ENCODE results near the gene GPR22.

GPR22 gene

GRCh38 chr7:107441581-107442422, 28.1 kb upstream of the GPR22 start:
- no peak for TF ChIP-seq ZFX (IDR thresholded peaks at IDR 0.05; ENCODE audit: borderline replicate concordance)
- TF ChIP-seq, protein P1, sequence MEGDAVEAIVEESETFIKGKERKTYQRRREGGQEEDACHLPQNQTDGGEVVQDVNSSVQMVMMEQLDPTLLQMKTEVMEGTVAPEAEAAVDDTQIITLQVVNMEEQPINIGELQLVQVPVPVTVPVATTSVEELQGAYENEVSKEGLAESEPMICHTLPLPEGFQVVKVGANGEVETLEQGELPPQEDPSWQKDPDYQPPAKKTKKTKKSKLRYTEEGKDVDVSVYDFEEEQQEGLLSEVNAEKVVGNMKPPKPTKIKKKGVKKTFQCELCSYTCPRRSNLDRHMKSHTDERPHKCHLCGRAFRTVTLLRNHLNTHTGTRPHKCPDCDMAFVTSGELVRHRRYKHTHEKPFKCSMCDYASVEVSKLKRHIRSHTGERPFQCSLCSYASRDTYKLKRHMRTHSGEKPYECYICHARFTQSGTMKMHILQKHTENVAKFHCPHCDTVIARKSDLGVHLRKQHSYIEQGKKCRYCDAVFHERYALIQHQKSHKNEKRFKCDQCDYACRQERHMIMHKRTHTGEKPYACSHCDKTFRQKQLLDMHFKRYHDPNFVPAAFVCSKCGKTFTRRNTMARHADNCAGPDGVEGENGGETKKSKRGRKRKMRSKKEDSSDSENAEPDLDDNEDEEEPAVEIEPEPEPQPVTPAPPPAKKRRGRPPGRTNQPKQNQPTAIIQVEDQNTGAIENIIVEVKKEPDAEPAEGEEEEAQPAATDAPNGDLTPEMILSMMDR (IDR thresholded peaks at IDR 0.05): no peak
- no peak overlapping the region for H3K27ac ChIP-seq

- TF ChIP-seq, protein P1 (IDR thresholded peaks at IDR 0.05): no peak
- TF ChIP-seq ZFX (IDR thresholded peaks at IDR 0.05; ENCODE audit: borderline replicate concordance): no peak
- H3K27ac ChIP-seq: no peak overlapping the region
These were observed 27.2 kb upstream of the GPR22 start for GRCh38 chr7:107442678-107443077.

- no peak overlapping the region for H3K27ac ChIP-seq
- no peak for TF ChIP-seq ZFX (IDR thresholded peaks at IDR 0.05; ENCODE audit: borderline replicate concordance)
- TF ChIP-seq, protein P1 (IDR thresholded peaks at IDR 0.05): no peak
These were observed 23.3 kb upstream of the GPR22 start for GRCh38 chr7:107446531-107446930.

- TF ChIP-seq ZFX (IDR thresholded peaks at IDR 0.05; ENCODE audit: borderline replicate concordance): no peak
- TF ChIP-seq, protein P1 (IDR thresholded peaks at IDR 0.05): no peak
- no peak overlapping the region for H3K27ac ChIP-seq
These were observed 22.9 kb upstream of the GPR22 start for GRCh38 chr7:107446988-107447387.

GRCh38 chr7:107450970-107451369, 18.9 kb upstream of the GPR22 start:
- no peak for TF ChIP-seq ZFX (IDR thresholded peaks at IDR 0.05; ENCODE audit: borderline replicate concordance)
- TF ChIP-seq, protein P1 (IDR thresholded peaks at IDR 0.05): no peak

GRCh38 chr7:107453388-107453787, 16.5 kb upstream of the GPR22 start:
- TF ChIP-seq, protein P1 (IDR thresholded peaks at IDR 0.05): no peak
- TF ChIP-seq ZFX (IDR thresholded peaks at IDR 0.05; ENCODE audit: borderline replicate concordance): no peak

More at GRCh38 chr7:107450970-107451369, 18.9 kb upstream of the GPR22 start:
- no peak overlapping the region for H3K27ac ChIP-seq

DNA sequence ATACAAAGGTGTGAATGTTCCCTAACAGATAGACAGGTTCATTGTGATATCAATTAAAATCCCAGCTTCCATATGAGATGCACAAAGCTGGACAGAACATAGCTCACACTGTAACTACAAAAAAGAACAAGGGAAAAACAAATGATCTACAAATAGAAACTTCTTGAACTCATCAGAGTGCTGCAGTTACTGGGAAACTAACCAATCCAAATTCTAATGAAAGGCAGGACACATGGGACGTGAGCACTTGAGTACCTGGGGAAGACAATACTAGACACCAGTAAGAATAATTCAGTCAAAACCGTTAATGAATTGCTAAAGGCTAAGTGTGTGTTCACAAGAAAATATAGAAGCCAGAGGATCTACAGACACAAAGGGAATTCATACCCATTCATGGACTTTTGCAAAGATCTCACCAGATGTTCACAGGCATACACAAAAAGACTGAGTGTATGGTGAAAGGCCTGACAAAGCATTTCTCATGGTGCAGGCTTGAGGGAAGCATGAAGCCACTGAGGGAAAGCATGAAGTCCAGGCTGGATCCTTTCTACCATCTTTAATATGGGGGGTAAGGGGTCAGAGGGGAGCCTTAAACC, 7.8 kb upstream of the GPR22 start:
- no peak for TF ChIP-seq ZFX (IDR thresholded peaks at IDR 0.05; ENCODE audit: borderline replicate concordance)
- TF ChIP-seq, protein P1 (IDR thresholded peaks at IDR 0.05): no peak
- no peak overlapping the region for H3K27ac ChIP-seq

More at GRCh38 chr7:107453388-107453787, 16.5 kb upstream of the GPR22 start:
- H3K27ac ChIP-seq: no peak overlapping the region

Data from 22Rv1 (cell line).